ENCODE measurements around the gene TMEM165.

Gene TMEM165

DNA sequence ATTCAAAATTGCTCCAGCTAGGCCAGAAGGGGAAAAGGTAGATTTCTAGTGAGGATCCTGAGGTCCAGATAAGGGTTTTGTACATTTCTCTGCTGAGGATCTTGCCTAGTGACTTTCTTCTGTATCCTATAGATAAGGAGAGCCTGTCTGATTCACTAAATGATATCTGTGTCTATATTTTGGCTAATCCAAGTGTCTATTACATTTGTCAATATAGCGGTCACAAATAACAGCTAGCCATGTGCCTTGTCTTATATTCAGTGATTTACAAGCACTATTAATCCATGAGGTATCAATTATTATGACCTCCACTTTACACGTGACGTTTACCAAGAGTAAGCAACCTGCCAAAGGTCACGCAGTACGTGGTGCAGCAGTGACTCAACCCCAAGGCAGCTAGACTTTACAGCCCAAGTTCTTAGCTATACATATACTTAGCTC lies 41.6 kb downstream of the TMEM165 start:
- no peaks in the 10 kb centered on the region for H3K9me2 ChIP-seq (replicated peaks; ENCODE audit: insufficient read depth, low read length)
- H3K4me2 ChIP-seq (ENCODE audit: low read depth, low read length): no peak overlapping the region
- no peaks in the 10 kb centered on the region for H3F3A ChIP-seq (ENCODE audit: insufficient read depth, low read length)
- no peaks in the 10 kb centered on the region for H3K27me3 ChIP-seq (replicated peaks; ENCODE audit: insufficient read depth, low read length)
- no peaks in the 10 kb centered on the region for H3K9me3 ChIP-seq (replicated peaks; ENCODE audit: insufficient read depth, low read length)
- peaks cover 3% of the 10 kb centered on the region; the same call in 1 of the 2 replicates for H3K36me3 ChIP-seq (replicated peaks; ENCODE audit: insufficient read depth, low read length)
- H3K27ac ChIP-seq (ENCODE audit: low read length): no peak overlapping the region
- TF ChIP-seq EZH2 (optimal IDR thresholded peaks at IDR 0.05; ENCODE audit: low read depth, low read length) (no peak), EZH2phosphoT487 (IDR thresholded peaks at IDR 0.05; ENCODE audit: low read length) (no peak)
- TF ChIP-seq, protein P1, sequence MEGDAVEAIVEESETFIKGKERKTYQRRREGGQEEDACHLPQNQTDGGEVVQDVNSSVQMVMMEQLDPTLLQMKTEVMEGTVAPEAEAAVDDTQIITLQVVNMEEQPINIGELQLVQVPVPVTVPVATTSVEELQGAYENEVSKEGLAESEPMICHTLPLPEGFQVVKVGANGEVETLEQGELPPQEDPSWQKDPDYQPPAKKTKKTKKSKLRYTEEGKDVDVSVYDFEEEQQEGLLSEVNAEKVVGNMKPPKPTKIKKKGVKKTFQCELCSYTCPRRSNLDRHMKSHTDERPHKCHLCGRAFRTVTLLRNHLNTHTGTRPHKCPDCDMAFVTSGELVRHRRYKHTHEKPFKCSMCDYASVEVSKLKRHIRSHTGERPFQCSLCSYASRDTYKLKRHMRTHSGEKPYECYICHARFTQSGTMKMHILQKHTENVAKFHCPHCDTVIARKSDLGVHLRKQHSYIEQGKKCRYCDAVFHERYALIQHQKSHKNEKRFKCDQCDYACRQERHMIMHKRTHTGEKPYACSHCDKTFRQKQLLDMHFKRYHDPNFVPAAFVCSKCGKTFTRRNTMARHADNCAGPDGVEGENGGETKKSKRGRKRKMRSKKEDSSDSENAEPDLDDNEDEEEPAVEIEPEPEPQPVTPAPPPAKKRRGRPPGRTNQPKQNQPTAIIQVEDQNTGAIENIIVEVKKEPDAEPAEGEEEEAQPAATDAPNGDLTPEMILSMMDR (IDR thresholded peaks at IDR 0.05; ENCODE audit: low read length): no peak
- DNase-seq: no peak
- H3K9ac ChIP-seq (ENCODE audit: low read length): no peak overlapping the region
- no peaks in the 10 kb centered on the region for H4K20me1 ChIP-seq (ENCODE audit: insufficient read depth, low read length)
- no peak overlapping the region for H3K4me3 ChIP-seq (ENCODE audit: low read length)
- H2AFZ ChIP-seq (ENCODE audit: low read length): no peak overlapping the region
- no peaks in the 10 kb centered on the region for H3K4me1 ChIP-seq (ENCODE audit: low read length)
- no peaks in the 10 kb centered on the region for H3K79me2 ChIP-seq (ENCODE audit: low read length)

GRCh38 chr4:55437823-55438222 lies 42.1 kb downstream of the TMEM165 start:
- no peaks in the 10 kb centered on the region for H3K4me1 ChIP-seq (ENCODE audit: low read length)
- no peak overlapping the region for H2AFZ ChIP-seq (ENCODE audit: low read length)
- no peak overlapping the region for H3K27ac ChIP-seq (ENCODE audit: low read length)
- no peak overlapping the region for H3K9ac ChIP-seq (ENCODE audit: low read length)
- no peak overlapping the region for H3K4me3 ChIP-seq (ENCODE audit: low read length)
- H4K20me1 ChIP-seq (ENCODE audit: insufficient read depth, low read length): no peaks in the 10 kb centered on the region
- TF ChIP-seq EZH2 (optimal IDR thresholded peaks at IDR 0.05; ENCODE audit: low read depth, low read length) (no peak), EZH2phosphoT487 (IDR thresholded peaks at IDR 0.05; ENCODE audit: low read length) (no peak)
- TF ChIP-seq, protein P1 (IDR thresholded peaks at IDR 0.05; ENCODE audit: low read length): no peak
- H3K9me2 ChIP-seq (replicated peaks; ENCODE audit: insufficient read depth, low read length): no peaks in the 10 kb centered on the region
- H3K36me3 ChIP-seq (replicated peaks; ENCODE audit: insufficient read depth, low read length): peaks cover 1% of the 10 kb centered on the region; the same call in 1 of the 2 replicates
- no peaks in the 10 kb centered on the region for H3K79me2 ChIP-seq (ENCODE audit: low read length)
- no peak overlapping the region for H3K4me2 ChIP-seq (ENCODE audit: low read depth, low read length)
- no peak for DNase-seq
- no peaks in the 10 kb centered on the region for H3K9me3 ChIP-seq (replicated peaks; ENCODE audit: insufficient read depth, low read length)
- H3K27me3 ChIP-seq (replicated peaks; ENCODE audit: insufficient read depth, low read length): no peaks in the 10 kb centered on the region
- no peaks in the 10 kb centered on the region for H3F3A ChIP-seq (ENCODE audit: insufficient read depth, low read length)

GRCh38 chr4:55438314-55438713 lies 42.6 kb downstream of the TMEM165 start:
- DNase-seq: no peak
- Histone ChIP-seq H3K79me2 (ENCODE audit: low read length) (no peaks in the 10 kb centered on the region), H3K9ac (ENCODE audit: low read length) (no peak overlapping the region), H2AFZ (ENCODE audit: low read length) (no peak overlapping the region), H3K27ac (ENCODE audit: low read length) (no peak overlapping the region), H3K9me3 (replicated peaks; ENCODE audit: insufficient read depth, low read length) (no peaks in the 10 kb centered on the region), H3K9me2 (replicated peaks; ENCODE audit: insufficient read depth, low read length) (no peaks in the 10 kb centered on the region), H3K27me3 (replicated peaks; ENCODE audit: insufficient read depth, low read length) (no peaks in the 10 kb centered on the region), H3K36me3 (replicated peaks; ENCODE audit: insufficient read depth, low read length) (no peaks in the 10 kb centered on the region; the same call in 1 of the 2 replicates), H3K4me2 (ENCODE audit: low read depth, low read length) (no peak overlapping the region), H3F3A (ENCODE audit: insufficient read depth, low read length) (no peaks in the 10 kb centered on the region), H4K20me1 (ENCODE audit: insufficient read depth, low read length) (no peaks in the 10 kb centered on the region), H3K4me1 (ENCODE audit: low read length) (no peaks in the 10 kb centered on the region), H3K4me3 (ENCODE audit: low read length) (no peak overlapping the region)
- TF ChIP-seq, protein P1 (IDR thresholded peaks at IDR 0.05; ENCODE audit: low read length): no peak
- TF ChIP-seq EZH2 (optimal IDR thresholded peaks at IDR 0.05; ENCODE audit: low read depth, low read length) (no peak), EZH2phosphoT487 (IDR thresholded peaks at IDR 0.05; ENCODE audit: low read length) (no peak)

Measured in MM.1S (cell line).